ENCODE measurements around the gene DSE. TPM values are rescaled to one million over a fixed set of nuclear protein-coding genes. Genes with fewer than 3 reads are reported as not detected.

DSE gene
- total RNA-seq, 1 donor from 2014 or later = 82.7 TPM

DNA sequence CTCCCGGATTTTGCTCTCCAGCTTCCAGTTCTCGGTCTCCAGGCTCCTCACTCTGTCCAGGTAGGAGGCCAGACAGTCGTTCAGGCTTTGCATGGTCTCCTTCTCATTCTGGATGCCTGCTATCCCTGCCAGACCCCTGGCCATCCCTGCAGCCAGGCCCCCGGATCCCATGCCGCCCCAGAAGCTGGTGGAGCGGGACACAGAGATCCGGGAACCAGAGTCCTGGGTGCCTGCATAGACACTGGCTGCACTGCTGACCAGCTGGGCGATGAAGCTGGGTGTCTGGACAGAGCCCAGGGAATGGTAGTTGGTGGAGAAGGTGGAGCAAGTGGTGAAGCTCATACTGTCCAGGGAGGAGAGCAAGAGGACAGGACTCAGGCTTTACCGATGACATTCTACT is 87.5 kb downstream of the DSE start:
- intact Hi-C loops (cut with DNase I) = no loop called here
- ATAC-seq (no peak), DNase-seq (ENCODE audit: low spot score) (no peak)

DNA sequence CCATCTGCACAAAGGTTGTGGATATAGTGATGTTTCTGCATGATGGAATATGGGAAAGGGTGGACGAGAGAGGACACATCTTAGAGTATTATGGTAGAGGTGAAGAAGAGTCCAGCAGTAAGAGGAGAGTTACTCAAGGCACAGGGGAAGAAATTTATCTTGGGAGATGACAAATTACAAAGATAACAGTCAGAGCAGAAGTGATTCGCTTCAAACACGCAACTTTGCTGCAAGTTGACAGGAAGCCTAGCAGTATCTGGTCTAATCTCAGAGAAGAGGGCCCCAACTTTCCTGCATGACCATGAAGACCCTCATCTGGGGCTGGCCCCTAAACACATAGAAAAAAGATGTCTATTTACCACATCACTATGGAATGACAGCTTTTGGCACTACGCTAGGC is 89.2 kb downstream of the DSE start:
- no peak for DNase-seq (ENCODE audit: low spot score)
- no peak for ATAC-seq
- intact Hi-C loops (cut with DNase I) = no loop called here

DNA sequence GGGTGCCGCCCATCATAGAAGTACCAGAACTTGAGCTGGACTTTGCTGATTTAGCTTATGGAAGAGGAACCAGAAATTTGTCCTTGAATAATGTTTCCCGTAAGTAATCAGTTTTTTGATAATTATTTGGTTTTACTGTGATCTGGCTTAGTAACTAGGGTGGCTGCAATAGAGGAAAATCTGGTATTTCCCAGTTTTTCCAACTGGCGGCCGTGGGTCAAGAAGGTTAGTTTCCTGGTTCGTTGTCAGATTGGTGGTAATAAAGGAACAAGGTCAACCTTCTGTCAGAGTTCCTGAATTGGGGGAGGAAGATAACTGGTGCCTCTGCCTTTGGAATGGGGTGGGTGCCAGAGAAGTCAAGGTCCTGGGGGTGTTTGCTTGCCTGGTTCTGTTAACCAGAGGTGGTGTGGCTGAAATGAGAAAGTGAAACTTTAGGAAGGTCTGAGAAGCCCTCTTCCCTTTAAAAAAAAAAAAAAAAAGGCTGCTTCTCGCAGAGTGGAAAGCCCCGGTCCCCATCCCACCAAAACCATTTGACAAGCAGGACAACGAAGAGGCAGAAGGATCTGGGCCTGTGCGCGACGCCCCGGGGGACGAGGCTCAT is 90.7 kb downstream of the DSE start, which contains the start of gene CALHM6:
TSS of gene CALHM6 (plus strand) at position 45 of the 601 bp plus-strand sequence. CDS start at position 600, 555 bp downstream.
- ATAC-seq = peak; percentile 29
- intact Hi-C loops (cut with DNase I) = no loop called here
- no peak for DNase-seq (ENCODE audit: low spot score)

DNA sequence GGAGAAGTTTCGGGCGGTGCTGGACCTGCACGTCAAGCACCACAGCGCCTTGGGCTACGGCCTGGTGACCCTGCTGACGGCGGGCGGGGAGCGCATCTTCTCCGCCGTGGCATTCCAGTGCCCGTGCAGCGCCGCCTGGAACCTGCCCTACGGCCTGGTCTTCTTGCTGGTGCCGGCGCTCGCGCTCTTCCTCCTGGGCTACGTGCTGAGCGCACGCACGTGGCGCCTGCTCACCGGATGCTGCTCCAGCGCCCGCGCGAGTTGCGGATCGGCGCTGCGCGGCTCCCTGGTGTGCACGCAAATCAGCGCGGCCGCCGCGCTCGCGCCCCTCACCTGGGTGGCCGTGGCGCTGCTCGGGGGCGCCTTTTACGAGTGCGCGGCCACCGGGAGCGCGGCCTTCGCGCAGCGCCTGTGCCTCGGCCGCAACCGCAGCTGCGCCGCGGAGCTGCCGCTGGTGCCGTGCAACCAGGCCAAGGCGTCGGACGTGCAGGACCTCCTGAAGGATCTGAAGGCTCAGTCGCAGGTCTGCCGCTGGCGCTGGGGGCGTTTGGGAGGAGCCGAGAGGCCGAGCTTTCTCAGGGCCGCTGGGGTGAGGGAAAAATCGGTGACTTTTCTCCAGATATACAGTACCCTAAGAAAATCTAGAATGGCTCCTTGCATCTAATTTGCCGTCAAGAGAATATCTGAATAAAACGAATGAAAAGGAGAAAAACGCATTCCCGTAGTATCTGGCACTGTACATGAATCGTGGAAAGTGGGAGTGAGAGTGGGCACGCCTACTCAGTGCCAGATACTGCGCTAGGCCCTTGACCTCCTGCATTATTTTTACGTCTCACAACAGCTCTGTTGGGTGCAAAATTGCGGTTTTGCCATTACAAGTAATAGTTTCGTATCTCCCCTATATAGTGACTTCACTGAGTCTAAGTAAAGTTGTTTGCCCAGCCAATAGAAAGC is 91.5 kb downstream of the DSE start:
- peak; percentile 82 for ATAC-seq
- intact Hi-C loops (cut with DNase I) = no loop called here
- peak; percentile 65 for DNase-seq (ENCODE audit: low spot score)

DNA sequence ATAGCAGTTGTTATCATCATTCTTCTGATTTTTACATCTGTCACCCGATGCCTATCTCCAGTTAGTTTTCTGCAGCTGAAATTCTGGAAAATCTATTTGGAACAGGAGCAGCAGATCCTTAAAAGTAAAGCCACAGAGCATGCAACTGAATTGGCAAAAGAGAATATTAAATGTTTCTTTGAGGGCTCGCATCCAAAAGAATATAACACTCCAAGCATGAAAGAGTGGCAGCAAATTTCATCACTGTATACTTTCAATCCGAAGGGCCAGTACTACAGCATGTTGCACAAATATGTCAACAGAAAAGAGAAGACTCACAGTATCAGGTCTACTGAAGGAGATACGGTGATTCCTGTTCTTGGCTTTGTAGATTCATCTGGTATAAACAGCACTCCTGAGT is 92.6 kb downstream of the DSE start:
- DNase-seq (ENCODE audit: low spot score) (no peak), ATAC-seq (no peak)
- intact Hi-C loops (cut with DNase I) = no loop called here

DNA sequence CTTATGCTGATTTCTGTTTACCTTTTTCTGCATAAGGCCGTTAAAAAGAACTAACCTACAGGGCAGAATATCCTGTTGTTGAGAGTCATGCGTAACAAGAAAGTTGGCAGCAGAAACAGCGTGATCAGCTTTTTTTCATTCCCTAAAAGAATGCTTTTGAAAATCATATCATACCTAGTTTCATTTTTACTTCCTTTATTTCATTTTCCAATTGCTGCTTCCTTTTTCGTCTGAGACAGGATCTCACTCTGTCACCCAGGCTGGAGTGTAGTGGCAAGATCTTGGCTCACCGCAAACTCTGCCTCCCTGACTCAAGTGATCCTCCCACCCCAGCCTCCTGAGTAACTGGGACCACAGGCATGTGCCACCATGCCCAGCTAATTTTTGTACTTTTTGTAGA is 94.5 kb downstream of the DSE start:
- intact Hi-C loops (cut with DNase I) = no loop called here
- DNase-seq (ENCODE audit: low spot score) (no peak), ATAC-seq (peak; percentile 35)

DNA sequence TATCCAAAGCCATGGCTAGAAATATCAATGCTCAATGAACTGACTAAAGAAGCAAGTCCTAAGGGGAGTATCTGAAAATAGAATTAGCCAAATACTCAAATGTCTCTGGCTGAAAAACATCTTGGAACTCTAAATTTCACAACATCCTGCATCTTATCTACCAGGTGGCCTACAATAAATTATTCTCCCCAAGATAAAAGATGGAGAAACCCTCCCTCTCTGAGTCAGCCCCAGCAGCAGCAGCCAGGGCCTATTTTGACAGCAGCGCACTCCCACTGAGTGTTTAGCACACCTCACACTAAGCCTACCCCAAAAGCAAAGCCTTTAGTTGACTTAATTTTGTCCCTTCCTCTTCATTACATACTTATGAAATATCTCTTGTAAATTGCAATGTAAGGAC is 96.3 kb downstream of the DSE start:
- ATAC-seq = no peak

DNA sequence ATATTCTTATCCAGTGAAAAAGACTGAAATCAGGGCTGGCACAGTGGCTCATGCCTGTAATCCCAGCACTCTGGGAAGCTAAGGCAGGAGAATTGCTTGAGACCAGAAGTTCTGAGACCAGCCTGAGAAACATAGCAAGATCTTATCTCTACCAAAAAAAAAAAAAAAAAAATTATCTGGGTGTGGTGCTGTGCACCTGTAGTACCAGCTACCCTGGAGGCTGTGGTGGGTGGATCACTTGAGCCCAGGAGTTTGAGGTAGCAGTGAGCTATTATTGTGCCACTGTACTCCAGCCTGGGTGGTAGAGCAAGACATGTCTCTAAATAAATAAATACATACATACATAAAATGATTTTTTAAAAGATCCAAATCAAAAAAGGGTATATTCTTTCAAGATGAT is 96.8 kb downstream of the DSE start:
- intact Hi-C loops (cut with DNase I) = no loop called here
- ATAC-seq (no peak), DNase-seq (ENCODE audit: low spot score) (no peak)

More for the DNA sequence above, 96.3 kb downstream of the DSE start:
- intact Hi-C loops (cut with DNase I) = no loop called here
- no peak for DNase-seq (ENCODE audit: low spot score)

DNA sequence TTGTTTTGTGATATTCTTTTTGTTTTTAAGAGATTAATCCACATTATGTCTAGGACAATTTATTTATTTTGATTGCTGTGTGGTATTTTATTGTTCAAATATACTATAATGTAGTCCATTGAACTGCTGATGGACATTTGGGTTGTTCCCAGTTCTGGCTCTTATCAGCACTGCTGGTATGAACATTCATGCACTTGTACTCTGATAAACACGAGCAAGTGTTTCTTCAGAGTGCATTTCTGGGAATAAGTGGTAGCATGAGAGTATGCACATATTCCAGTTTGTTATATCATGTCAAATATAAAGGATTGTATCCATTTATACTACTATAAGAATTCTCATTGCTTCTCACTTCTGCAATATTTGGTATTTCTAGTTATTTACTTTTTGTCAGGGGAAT is 97.5 kb downstream of the DSE start:
- ATAC-seq = no peak
- no peak for DNase-seq (ENCODE audit: low spot score)
- intact Hi-C loops (cut with DNase I) = no loop called here

DNA sequence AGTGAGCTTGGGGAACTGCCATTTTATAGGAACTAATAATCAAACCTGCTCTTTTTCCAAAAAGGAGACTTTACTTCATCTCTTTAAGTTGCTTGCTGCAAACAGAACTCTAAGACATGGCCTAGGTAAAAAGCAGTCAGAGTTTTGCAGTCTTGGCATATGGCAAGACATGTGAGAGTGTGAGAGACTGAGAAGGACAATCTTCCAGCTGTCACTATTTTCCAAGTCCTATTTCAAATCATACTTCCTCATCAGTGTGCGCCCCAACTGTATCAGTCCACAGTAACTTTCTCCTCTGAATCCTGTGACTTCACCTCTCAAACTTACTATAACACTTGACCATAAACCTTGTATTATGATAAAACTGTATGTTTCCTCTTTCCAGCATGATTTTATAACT is 100.8 kb downstream of the DSE start:
- DNase-seq (ENCODE audit: low spot score) = no peak
- no peak for ATAC-seq
- intact Hi-C loops (cut with DNase I) = no loop called here

DNA sequence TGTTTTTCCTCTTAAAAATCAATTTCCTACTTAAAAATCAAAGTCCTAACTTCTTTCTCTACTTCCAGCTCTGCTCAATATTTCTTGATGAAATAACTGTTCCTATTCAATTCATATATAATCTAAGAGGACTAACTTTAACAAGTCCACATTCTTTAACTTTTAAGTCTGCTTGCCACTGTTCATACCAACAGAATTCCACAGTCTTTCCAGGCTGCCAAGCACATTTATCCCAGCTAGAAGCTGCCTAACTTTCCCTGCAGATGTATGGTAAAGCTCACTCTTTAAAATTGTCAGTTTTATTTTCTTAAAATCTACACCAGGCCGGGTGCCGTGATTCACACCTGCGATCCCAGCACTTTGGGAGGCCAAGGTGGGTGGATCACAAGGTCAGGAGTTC is 102.0 kb downstream of the DSE start:
- intact Hi-C loops (cut with DNase I) = no loop called here
- no peak for ATAC-seq
- DNase-seq (ENCODE audit: low spot score) = no peak

DNA sequence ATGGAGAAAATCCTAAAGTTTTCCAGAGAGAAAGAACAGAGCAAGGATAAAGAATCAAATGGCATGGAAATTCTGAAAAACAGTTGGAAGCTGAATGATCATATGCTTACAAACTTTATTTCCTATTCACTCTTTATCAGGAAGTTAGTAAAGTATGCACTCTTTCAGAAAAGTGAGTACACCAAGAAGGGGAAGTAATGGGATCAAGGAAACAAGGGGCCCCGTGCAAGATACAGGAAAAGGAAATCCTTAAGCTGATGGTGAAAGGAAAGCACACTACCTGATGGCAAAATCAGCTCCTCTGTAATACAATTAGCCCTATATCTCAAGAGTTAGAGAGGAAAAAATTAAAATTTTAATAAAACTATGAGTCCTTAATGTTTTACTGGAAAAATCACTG is 104.4 kb downstream of the DSE start:
- DNase-seq (ENCODE audit: low spot score) = no peak
- intact Hi-C loops (cut with DNase I) = no loop called here
- no peak for ATAC-seq

DNA sequence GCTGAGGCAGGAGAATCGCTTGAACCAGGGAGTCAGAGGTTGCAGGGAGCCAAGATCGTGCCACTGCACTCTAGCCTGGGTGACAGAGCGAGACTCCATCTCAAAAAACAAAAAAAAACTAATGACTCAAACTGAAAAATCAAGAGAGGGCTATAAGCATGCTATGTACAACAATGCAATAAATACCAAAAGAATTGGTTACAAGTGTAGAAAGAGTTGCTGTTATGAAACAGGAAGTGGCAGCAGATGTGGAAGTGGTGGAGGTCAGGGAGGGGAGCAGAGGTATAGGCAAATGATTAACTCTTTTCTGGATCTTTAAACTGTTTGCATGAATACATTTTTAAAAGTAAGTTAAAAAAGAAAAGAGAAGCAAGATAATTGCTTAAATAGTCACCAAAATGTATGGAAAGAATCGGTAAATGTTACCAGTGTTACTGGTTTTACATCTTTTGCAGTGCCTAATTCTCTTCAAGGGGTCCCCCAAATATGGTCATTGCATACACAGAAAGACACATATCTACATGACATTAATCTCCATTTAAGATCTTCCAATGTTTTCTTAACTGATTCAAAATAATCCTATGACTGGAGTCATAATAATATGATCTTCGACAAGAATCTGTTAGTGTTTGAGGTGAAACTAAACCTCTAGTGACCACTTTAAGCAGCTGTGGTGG is 105.4 kb downstream of the DSE start:
- intact Hi-C loops (cut with DNase I) = no loop called here
- ATAC-seq (peak; percentile 62), DNase-seq (ENCODE audit: low spot score) (no peak)

DNA sequence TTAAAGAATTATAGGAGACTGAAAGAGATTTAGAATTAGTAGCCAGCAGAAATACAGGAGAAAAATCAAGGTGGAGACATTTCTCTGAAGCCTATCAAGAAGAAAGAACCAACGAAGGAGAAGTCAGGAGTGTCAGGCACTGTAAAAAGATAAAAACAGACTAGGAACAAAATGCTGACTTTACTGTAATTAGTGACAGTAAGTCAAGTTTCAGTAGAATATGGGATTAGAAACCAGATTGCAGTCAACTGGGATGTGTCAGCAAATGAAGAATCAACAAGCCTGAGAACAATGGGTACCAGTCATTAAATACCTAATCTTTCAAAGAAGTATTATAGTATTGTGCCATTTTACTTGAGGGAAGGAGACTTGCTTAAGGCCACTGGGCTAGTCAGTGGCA is 112.0 kb downstream of the DSE start:
- intact Hi-C loops (cut with DNase I) = no loop called here
- DNase-seq (ENCODE audit: low spot score) = no peak

DNA sequence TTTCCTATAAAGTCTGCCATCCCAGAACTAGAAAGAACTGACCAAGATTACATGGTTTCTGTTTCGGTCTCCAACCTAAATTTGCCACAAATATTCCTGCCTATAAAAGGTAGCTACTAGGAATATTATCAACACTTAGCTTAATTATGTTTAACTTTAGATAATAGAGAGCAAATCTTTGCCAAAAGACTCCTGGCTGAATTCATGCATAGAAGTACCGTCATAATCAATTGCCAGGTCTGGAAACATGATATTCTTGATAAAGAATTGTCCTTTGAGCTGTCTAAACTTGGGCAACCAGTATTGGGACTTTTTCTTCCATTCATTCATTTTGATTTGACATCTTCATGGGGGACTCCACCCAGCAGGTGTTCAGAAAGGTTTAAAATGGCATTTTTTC is 112.9 kb downstream of the DSE start:
- DNase-seq (ENCODE audit: low spot score) (no peak), ATAC-seq (no peak)
- intact Hi-C loops (cut with DNase I) = no loop called here

More for the DNA sequence above, 112.0 kb downstream of the DSE start:
- ATAC-seq = no peak

DNA sequence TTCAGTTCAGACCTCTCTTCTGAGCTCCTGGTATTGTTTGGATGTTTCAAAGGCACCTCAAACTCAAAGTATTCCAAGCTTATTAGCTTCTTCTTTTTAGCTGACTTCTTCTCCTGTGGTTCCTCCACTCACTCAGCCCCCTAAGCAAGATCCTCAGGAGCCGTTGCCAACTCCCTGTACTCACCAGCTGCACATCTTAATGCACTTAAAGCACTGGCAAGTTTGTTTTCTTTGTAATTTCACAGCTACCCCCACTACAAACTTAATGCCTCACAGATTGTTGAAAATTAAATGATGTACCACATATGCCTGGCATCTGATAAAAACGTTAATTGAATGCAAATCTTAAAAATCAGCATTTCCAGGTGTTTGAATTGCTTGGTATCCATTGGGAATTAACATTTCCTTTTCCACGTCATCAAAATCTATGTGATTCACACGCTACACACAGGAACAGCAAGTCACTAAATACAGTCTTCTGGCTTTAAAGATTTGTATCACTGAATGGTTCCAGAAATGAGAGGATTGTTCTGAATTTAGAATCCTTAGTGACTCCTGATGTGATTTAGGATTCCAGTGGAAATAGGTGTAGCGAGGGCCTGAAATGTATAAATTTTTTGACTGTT is 114.9 kb downstream of the DSE start:
- no peak for ATAC-seq
- intact Hi-C loops (cut with DNase I) = no loop called here

DNA sequence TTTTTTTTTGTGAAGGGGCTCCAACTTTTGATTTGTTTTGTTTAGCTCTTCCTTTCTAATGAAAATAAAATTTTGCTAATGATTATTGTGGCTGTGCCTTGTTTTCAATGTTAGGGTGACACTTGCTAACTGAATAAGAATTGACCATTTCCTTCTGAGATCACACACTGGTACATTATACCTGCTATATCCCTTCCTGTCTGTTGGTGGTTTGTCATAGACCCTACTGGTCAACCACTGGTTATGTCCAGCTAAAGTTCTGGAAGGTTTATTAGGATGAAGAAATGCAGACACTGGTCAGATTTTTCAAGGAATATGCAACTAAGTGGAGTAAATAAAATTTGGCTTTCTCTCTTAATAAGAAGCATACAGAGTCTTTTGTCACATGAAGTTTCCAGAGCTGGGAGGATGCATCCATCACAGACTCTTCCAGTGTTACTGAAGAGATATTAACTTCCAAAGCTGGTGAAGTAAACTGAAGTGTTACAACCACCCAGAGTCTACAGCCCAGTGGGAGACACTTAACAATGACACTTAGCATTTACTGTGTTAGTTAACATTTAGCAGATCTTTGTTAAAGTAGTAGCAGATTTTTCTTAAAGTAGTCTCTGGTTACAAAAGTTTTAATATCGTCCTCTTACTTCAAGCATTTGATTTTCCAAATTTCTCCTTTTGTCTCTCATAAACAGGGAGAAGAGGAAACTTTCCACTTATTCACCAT is 121.0 kb downstream of the DSE start:
- DNase-seq (ENCODE audit: low spot score) (no peak), ATAC-seq (no peak)
- intact Hi-C loops (cut with DNase I) = no loop called here

More for the DNA sequence above, 114.9 kb downstream of the DSE start:
- no peak for DNase-seq (ENCODE audit: low spot score)

DNA sequence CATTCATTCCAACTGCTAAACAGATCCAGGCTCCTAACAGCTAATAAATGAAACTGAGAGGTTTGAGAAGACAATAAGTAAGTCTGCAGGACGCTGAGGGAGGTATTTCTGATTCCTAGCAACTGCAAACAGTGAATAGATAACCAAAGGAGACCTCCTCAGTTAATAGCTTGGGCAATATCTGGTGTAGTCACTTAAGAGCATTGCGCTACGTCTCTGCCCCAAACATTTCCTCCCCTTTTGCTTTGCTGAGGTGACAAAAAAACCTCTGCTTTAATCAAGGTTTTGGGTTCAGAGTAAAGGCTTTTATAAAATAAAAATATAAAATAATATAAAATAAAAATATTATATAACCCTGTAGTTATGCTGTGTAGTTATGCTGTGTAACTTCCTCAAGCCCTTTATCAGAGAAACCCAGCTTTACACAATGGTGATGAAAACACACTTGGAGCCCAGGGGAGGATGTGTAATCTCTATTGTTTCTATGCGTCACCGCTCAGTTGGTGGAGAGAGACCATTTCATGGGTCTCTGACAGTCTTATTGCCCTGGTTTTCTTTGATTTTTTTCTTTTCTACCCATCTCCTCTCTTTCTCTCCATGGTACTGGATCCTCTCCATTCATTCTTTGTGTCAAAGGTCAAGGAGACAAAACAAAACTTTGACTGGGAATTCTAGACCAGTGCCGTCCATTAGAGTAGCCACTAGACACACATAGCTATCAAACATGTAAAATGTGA is 121.8 kb downstream of the DSE start:
- no peak for DNase-seq (ENCODE audit: low spot score)
- intact Hi-C loops (cut with DNase I) = no loop called here
- no peak for ATAC-seq

All from sciatic nerve (tissue), 2 donors.